ENCODE measurements around the gene TMEM129.

GRCh38 chr4:1735215-1735614, 14.1 kb upstream of the TMEM129 start:
- TF ChIP-seq CTCF (IDR thresholded peaks at IDR 0.05) = no peak
- TF ChIP-seq POLR2A (IDR thresholded peaks at IDR 0.05) = no peak
